SJSA1 (cell line): Measurements from ENCODE around the gene TIMM23. TPM values are rescaled to one million over a fixed set of nuclear protein-coding genes. Genes with fewer than 3 reads are reported as not detected.

Experiments
- DNase-seq, 2 experiments: peaks; one replicate each; pipeline ENCODE4 v3.0.0-alpha.2; 2015 to 2020; ENCODE audit warnings: low spot score in 2 of 2, low read depth in 1 of 2
- H3K27ac ChIP-seq: fragments of 250-450 bp; sonication (Bioruptor Pico); 2 replicates; pipeline ENCODE4 v1.5.1; 2020; ENCODE audit warnings: mild to moderate bottlenecking, moderate library complexity
- H3K27me3 ChIP-seq: fragments of 250-450 bp; sonication (Bioruptor Pico); replicated peaks from 2 replicates; pipeline ENCODE4 v1.5.1; 2020; ENCODE audit warnings: mild to moderate bottlenecking, moderate library complexity
- H3K36me3 ChIP-seq: fragments of 250-450 bp; sonication (Bioruptor Pico); 2 replicates; pipeline ENCODE4 v1.5.1; 2020; ENCODE audit warnings: mild to moderate bottlenecking
- H3K4me1 ChIP-seq: fragments of 250-450 bp; sonication (Bioruptor Pico); replicated peaks from 2 replicates; pipeline ENCODE4 v1.6.1; 2021; ENCODE audit warnings: mild to moderate bottlenecking
- H3K4me3 ChIP-seq: fragments of 250-450 bp; sonication (Bioruptor Pico); 2 replicates; pipeline ENCODE4 v1.5.1; 2020; ENCODE audit warnings: mild to moderate bottlenecking
- H3K9me3 ChIP-seq: fragments of 250-450 bp; sonication (Bioruptor Pico); replicated peaks from 2 replicates; pipeline ENCODE4 v1.5.1; 2020; ENCODE audit warnings: mild to moderate bottlenecking
- total RNA-seq: library from RNA; depleted of rRNA; stranded (reverse); fragments of >200 nt; shearing (Covaris generic); gene quantifications from 2 replicates; pipeline ENCODE4 v1.2.3, GENCODE V29; 2014

The TIMM23 gene
- total RNA-seq, 1 experiment from 2014 or later, result 163 TPM

DNA sequence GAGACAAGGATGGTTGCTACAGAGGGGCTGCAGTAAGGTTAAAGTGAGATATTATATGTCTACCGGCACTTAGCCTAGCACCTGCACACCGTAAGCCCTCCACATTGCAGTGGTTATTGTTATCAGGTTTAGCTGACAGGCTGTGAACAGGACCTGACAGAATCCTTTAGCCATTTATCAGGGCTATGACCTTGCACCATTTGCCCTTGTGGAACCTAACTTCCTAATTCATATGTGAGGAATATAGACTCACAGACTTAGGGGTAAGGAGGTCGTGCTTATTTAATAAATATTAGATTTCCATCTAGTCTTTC is 48.0 kb downstream of the TIMM23 start:
- Histone ChIP-seq H3K27me3 (no peaks in the 10 kb centered on the region), H3K4me1 (peaks cover 25% of the 10 kb centered on the region), H3K9me3 (no peaks in the 10 kb centered on the region), H3K27ac (no peak overlapping the region), H3K36me3 (peaks cover 28% of the 10 kb centered on the region), H3K4me3 (no peak overlapping the region)
- no peak for DNase-seq

DNA sequence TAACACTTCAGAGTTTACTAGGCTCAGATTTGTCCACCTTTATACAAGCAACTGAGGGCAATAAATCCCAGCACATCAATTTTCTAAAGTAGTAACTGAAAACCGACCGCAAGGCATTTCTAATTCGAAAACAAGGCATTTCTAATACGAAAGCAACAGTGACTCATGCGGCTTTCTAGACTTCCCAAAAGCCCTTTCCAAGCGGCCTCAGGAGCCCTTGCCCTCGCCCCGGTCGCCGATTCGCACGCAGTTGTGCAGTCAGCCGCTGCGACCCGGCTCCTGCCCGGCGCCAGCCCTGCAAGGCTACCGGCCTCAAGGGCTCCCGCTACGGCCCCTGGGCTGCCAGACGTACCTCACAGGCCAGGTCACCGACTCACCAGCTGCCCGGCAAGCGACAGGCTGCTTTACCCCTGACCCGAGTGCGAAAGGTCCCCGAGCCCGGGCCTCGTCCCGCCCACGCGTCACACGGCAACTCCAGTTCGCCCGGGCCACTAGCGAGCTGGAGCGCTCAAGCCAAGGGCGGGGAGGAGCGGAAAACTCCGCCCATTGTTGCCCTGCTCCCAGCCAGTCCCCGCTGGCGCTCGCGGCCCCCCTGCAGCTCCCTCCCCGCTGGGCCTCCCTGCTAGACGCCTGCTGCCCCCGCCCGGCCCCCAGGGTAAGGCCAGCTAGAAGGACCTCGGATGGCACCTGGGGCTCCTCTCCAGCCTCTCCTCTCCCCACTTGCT is 50.9 kb downstream of the TIMM23 start:
- H3K27me3 ChIP-seq, result no peaks in the 10 kb centered on the region
- no peaks in the 10 kb centered on the region for H3K9me3 ChIP-seq
- DNase-seq, result peak; percentile 95 to 97
- peak overlapping the region; percentile 58 for H3K4me3 ChIP-seq
- peaks cover 26% of the 10 kb centered on the region for H3K4me1 ChIP-seq
- H3K27ac ChIP-seq, result peak overlapping the region; percentile 93
- H3K36me3 ChIP-seq, result peaks cover 27% of the 10 kb centered on the region

GRCh38 chr10:46024948-46025347 is 52.7 kb downstream of the TIMM23 start:
- H3K4me1 ChIP-seq, result peaks cover 42% of the 10 kb centered on the region
- no peak overlapping the region for H3K27ac ChIP-seq

DNA sequence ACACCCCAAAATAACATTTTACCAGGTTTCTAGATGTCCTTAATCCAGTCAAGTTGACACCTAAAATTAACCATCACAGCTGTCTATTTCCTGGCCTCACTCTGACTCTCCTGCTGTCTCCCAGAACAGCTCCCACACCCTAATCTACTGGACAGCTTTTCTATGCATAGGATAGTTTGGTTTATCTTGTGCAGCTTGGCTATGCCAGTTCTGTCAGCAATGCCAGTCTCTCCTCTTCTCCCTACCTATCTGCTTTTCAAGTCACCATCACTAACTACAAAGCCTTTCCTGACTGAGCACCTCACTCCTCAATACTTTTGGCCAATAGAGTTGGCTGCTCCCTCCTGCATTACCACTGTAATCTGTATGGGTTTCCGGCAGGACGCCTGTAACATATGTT is 53.1 kb downstream of the TIMM23 start:
- DNase-seq, result no peak
- no peak overlapping the region for H3K27ac ChIP-seq

More at GRCh38 chr10:46024948-46025347, 52.7 kb downstream of the TIMM23 start:
- Histone ChIP-seq H3K27me3 (no peaks in the 10 kb centered on the region), H3K4me3 (no peak overlapping the region), H3K36me3 (peaks cover 29% of the 10 kb centered on the region), H3K9me3 (no peaks in the 10 kb centered on the region)
- no peak for DNase-seq

DNA sequence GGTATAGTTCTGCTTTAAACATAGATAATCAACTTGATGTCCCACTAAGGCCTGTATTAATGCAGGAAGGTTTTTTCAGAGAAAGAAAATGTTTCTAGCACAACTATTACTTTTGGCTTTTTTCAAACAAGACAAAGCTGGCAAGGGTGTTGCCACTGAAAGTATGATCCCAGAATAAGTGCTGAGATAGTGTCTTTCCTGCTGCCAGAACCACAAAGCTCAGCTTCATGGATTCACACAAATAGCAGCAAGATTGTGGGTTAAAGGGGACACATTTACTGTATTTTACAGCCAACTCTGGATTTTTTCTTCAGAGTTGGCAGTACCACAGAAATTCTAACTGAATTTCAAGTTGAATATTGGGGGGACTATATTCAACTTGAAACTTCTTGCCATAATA is 53.8 kb downstream of the TIMM23 start:
- DNase-seq, result no peak
- Histone ChIP-seq H3K27me3 (no peaks in the 10 kb centered on the region), H3K36me3 (peaks cover 34% of the 10 kb centered on the region), H3K4me1 (peaks cover 41% of the 10 kb centered on the region), H3K9me3 (no peaks in the 10 kb centered on the region), H3K4me3 (no peak overlapping the region), H3K27ac (no peak overlapping the region)

More for the DNA sequence above, 53.1 kb downstream of the TIMM23 start:
- no peaks in the 10 kb centered on the region for H3K27me3 ChIP-seq
- H3K9me3 ChIP-seq, result no peaks in the 10 kb centered on the region
- H3K4me3 ChIP-seq, result no peak overlapping the region
- peaks cover 42% of the 10 kb centered on the region for H3K4me1 ChIP-seq
- H3K36me3 ChIP-seq, result peaks cover 34% of the 10 kb centered on the region

DNA sequence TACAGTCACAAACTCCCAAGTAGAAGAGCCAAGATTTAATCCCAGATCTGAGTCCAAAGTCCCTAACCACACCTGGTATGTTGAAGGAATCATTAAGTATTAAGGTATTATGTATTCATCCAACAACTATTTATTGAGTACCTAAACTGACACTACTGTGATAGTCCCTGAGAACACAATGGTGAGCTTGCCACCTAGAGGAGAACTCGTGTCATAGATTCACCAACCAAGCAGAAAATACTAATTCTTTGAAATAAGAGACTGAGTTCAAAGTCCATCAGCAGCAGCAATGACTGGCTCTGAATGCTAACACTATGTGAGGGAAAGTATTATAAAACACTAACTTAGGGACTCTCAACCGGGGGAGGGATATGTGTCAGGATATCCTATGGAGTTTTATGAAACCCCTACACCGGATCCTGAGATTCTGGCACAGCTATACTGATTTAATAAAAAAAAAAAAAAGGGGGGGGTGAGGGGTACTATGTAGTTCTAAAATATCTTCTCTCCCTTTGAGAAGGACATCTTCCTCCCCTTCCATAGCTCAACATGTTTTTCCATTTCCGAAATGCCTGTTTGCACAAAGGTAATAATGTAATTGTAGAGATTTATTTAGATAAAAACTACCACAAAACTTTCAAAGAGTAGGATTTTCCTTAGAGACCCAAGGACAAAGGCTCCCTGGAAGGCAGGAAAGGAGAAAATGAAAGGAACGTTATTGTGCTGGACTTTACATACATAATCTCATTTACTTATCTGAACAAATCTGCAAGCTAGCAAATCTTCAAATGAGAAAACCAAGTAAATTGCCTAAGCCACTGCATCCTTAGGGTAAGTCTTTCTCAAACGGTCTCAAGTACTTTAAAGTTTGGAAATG is 56.5 kb downstream of the TIMM23 start:
- H3K4me3 ChIP-seq, result peak overlapping the region; percentile 79
- peak overlapping the region; percentile 74 for H3K27ac ChIP-seq
- H3K27me3 ChIP-seq, result no peaks in the 10 kb centered on the region
- H3K4me1 ChIP-seq, result peaks cover 28% of the 10 kb centered on the region
- H3K9me3 ChIP-seq, result no peaks in the 10 kb centered on the region
- peaks cover 25% of the 10 kb centered on the region for H3K36me3 ChIP-seq
- peak in 1 of 2 experiments; percentile 49 for DNase-seq

DNA sequence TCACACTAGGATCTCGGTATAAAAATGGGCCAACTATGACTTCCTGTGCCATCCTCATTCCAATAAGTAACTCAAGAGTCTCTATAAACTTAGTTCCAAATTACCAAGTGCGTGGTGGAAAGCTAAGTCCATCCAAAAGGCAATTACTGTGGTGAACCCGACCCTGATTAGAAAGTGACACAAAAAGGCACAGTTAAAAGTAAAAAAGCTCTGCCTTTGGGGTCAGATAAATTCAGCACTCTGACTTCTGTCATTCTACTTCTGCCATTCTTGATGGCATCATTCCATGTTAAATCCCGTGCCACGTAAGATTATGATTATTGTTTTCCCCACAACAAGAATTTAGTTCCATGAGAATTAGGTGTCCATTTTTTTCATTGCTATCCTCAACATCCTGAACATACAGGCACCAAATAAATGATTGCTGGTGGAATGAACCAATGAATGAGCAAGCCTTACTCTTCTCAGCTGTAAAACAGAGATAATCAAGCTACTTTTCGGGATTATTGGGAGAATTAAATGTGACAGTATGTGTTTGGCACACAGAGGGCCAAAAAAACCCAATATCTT is 57.3 kb downstream of the TIMM23 start:
- peak in 1 of 2 experiments; percentile 24 for DNase-seq
- H3K9me3 ChIP-seq, result no peaks in the 10 kb centered on the region
- peaks cover 28% of the 10 kb centered on the region for H3K4me1 ChIP-seq

GRCh38 chr10:46030091-46030937 is 58.0 kb downstream of the TIMM23 start, which contains the start of gene NCOA4:
NCOA4 (minus strand) TSS chr10:46030623; CDS start chr10:46016680, 13,943 bp downstream.
- DNase-seq, result peak; percentile 95 to 98
- peak within 1 kb of the TSS; percentile 79 for H3K4me3 ChIP-seq
- peak within 1 kb of the TSS; percentile 74 for H3K27ac ChIP-seq
- no peaks in the 10 kb centered on the region for H3K9me3 ChIP-seq
- peaks cover 28% of the 10 kb centered on the region for H3K4me1 ChIP-seq
- H3K27me3 ChIP-seq, result no peaks in the 10 kb centered on the region
- peaks cover 25% of the 10 kb centered on the region for H3K36me3 ChIP-seq

More for the DNA sequence above, 57.3 kb downstream of the TIMM23 start:
- Histone ChIP-seq H3K27me3 (no peaks in the 10 kb centered on the region), H3K36me3 (peaks cover 25% of the 10 kb centered on the region), H3K27ac (peak overlapping the region; percentile 74), H3K4me3 (peak overlapping the region; percentile 79)

DNA sequence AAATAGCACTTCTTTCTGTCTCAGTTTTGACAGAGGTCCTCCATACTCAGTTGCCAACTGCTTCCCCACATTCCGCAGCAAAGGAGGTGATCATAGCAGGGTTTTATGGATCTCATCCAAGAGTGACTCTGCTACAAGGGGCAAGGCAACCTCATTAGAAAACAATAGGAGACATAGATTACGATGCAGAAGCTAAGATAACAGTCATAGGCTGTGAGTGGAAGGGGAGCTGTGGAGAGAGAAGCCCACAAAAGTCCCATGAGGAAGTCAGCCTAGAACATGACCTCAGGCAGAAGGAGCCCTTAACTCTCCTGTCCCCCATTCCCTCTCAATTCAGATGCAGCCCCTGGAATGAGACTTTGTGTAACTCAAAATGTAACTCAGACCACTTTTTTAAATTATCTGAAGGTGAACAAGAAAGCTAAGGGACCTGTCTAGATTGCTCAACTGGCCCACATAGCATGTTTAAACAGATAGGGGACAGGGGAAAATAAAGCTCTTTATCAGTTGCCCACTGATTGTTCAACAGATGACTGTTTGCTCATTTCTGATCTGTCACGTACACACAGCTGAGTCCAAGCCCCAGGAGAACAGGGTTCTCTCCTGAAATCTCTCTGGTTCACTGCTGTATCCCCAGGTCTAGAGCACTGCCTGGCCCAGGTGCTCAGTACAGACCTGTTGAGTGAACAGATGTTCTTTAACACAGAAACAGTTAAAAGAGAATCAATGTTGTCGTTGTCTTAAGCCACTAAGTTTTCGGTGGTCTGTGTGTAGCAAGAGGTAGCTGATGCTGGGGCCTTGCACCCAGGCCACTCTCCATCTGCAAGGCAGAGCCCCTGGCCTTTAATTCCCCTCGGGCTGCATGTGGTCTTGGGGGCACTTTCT is 59.6 kb downstream of the TIMM23 start:
- no peaks in the 10 kb centered on the region for H3K9me3 ChIP-seq
- no peak overlapping the region for H3K4me3 ChIP-seq
- H3K36me3 ChIP-seq, result peaks cover 14% of the 10 kb centered on the region
- DNase-seq, result no peak
- no peaks in the 10 kb centered on the region for H3K27me3 ChIP-seq
- no peak overlapping the region for H3K27ac ChIP-seq
- peaks cover 28% of the 10 kb centered on the region for H3K4me1 ChIP-seq

DNA sequence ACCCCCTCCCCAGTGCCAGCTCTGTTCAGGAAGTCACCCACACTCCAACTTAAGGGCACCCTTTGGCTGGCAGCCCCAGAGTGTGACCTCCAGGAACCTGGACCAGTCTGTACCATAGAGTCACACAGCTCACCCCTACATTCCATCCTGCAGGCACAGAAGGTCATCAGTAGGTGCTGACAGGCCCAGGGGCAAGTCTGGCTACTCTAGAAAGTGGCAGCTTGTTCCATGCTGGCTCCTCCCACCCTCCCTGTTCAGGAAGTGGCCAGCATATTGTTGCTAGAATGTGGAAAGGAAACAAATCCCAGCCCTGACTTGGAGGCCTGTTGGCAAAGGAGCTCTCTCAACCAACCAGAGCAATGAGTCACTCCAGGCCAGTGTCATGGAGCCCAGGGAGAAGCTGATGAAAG is 61.3 kb downstream of the TIMM23 start:
- no peaks in the 10 kb centered on the region for H3K27me3 ChIP-seq
- H3K4me3 ChIP-seq, result no peak overlapping the region
- peaks cover 23% of the 10 kb centered on the region for H3K4me1 ChIP-seq
- DNase-seq, result peak; percentile 70 to 74
- H3K36me3 ChIP-seq, result peaks cover 5% of the 10 kb centered on the region; the same call in 1 of the 2 replicates
- 0 out of 2 replicates have a peak overlapping the region, but pooled peaks have one; percentile 14 for H3K27ac ChIP-seq
- no peaks in the 10 kb centered on the region for H3K9me3 ChIP-seq

DNA sequence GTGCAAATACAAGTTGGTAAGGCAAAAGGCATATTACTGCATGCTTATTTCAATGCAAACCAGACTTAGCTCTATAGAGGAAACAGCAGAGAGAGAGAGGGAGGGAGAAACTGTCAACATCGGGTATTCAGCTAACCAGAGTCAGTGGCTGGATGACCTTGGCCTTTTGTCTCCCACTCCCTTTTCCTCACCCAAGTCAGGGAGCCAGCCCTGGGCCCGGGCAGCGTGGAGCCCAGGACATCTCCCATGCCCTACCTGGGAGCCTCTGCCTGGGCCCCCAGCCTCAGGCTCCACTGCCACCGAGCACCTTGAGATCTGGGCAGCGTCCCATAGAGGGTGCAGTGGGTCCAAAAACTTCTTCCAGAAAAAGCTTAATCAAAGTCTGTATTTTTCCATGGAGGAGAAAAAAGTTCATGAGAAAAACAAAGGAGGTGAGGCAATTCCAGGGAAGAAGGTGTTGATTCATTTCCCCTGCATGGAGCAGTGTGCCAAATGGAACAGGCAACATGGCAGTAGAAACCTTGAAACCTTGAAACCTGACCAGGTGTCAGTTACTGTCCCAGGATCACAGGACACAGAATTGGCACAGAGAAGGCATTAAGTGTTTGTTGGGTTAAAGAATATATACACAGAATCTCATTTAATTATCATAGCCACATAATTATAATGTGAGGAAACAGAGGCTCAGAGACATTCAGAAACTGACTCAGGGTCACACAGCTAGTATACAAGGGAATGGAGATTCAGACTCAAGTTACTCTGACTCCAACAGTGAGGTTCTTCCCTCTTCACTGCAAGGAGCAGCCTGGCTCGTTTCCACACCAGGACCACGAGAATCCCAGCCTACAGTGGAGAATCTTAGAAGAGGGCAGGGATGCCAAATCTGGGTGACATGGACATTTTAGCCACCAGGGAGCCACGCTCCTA is 63.9 kb downstream of the TIMM23 start:
- peaks cover 8% of the 10 kb centered on the region for H3K4me1 ChIP-seq
- H3K4me3 ChIP-seq, result no peak overlapping the region
- no peak for DNase-seq
- no peaks in the 10 kb centered on the region for H3K36me3 ChIP-seq
- no peaks in the 10 kb centered on the region for H3K9me3 ChIP-seq
- no peak overlapping the region for H3K27ac ChIP-seq
- no peaks in the 10 kb centered on the region for H3K27me3 ChIP-seq
